Natural killer cell (primary cell): ENCODE data around the gene KCTD21. TPM values are rescaled to one million over a fixed set of nuclear protein-coding genes. Genes with fewer than 3 reads are reported as not detected.

Source experiments
- ATAC-seq, 3 donors: fragments of 150-1000 bp in 2 of 3; fragments of 200-7000 bp in 1 of 3; cut with Tn5 transposase; 1 replicate in 1 of 3; 2 replicates in 2 of 3; pipeline ENCODE4 v1.10.0; 2021; ENCODE audit warnings: mild to moderate bottlenecking in 2 of 3, moderate library complexity in 2 of 3
- DNase-seq, 2 donors: peaks; one replicate each; pipeline versions ENCODE4 v3.0.0 to v3.0.0-alpha.2; 2013 to 2021; ENCODE audit warnings: mixed read lengths in 1 of 2
- H3K27ac ChIP-seq: one replicate; pipeline ENCODE4 v1.5.1; 2013; ENCODE audit warnings: mild to moderate bottlenecking, low read length
- H3K27me3 ChIP-seq: one replicate; pipeline ENCODE4 v1.6.1; 2013; ENCODE audit warnings: low read length; ENCODE audit not compliant: control insufficient read depth, insufficient read depth
- H3K36me3 ChIP-seq: one replicate; pipeline ENCODE4 v1.6.1; 2013; ENCODE audit warnings: low read length; ENCODE audit not compliant: control insufficient read depth, insufficient read depth
- H3K4me1 ChIP-seq: one replicate; pipeline ENCODE4 v1.6.1; 2013; ENCODE audit warnings: low read length; ENCODE audit not compliant: control insufficient read depth, insufficient read depth
- H3K4me3 ChIP-seq: one replicate; pipeline ENCODE4 v1.5.1; 2013; ENCODE audit warnings: low read length
- H3K9me3 ChIP-seq: one replicate; pipeline ENCODE4 v1.6.1; 2013; ENCODE audit warnings: low read length; ENCODE audit not compliant: control insufficient read depth, insufficient read depth
- H3K27ac Mint-ChIP-seq, 2 donors: one replicate each; pipeline ENCODE4 v1.8.0; 2022; ENCODE audit warnings: mild to moderate bottlenecking in 2 of 2, mixed read lengths in 2 of 2, moderate library complexity in 1 of 2
- H3K27me3 Mint-ChIP-seq, 2 donors: one replicate each; pipeline ENCODE4 v1.8.0; 2022; ENCODE audit warnings: low read depth in 2 of 2, mixed read lengths in 2 of 2
- H3K36me3 Mint-ChIP-seq: one replicate; pipeline ENCODE4 v1.8.0; 2022; ENCODE audit warnings: mixed read lengths
- H3K4me1 Mint-ChIP-seq, 2 donors: one replicate each; pipeline ENCODE4 v1.8.0; 2022; ENCODE audit warnings: mixed read lengths in 2 of 2
- H3K4me3 Mint-ChIP-seq: one replicate; pipeline ENCODE4 v1.8.0; 2022; ENCODE audit warnings: mild to moderate bottlenecking, moderate library complexity, mixed read lengths
- H3K9me3 Mint-ChIP-seq, 2 donors: one replicate each; pipeline ENCODE4 v1.8.0; 2022; ENCODE audit warnings: mixed read lengths in 2 of 2
- WGBS: methylation state at CpG from one replicate; pipeline ENCODE4 v1.1.7; 2013; ENCODE audit warnings: missing lambda C conversion rate; ENCODE audit not compliant: insufficient coverage; 5-methylcytosine and 5-hydroxymethylcytosine counted together
- intact Hi-C: fragments of 100-400 bp; cut with micrococcal nuclease; formaldehyde crosslinking; loops from one replicate; pipeline ENCODE4 v1.14.2; 2022
- total RNA-seq, 4 donors: library from RNA; stranded (reverse); fragments of 120-200 nt in 1 of 4; gene quantifications; one replicate each; pipeline versions ENCODE4 v1.2.3 to v1.2.4, GENCODE V29; 2013 to 2022
- TF ChIP-seq, protein P1 (sequence below): fragments of 200-600 bp; IDR thresholded peaks from one replicate; pipeline ENCODE4 v1.8.0; 2022; ENCODE audit warnings: antibody characterized with exemption

KCTD21 gene
- total RNA-seq, 3 donors from 2014 or later (not counting 1 experiment from before 2014, with no cell fraction given), result 1.7 to 2.7 (median 2.2) TPM

DNA sequence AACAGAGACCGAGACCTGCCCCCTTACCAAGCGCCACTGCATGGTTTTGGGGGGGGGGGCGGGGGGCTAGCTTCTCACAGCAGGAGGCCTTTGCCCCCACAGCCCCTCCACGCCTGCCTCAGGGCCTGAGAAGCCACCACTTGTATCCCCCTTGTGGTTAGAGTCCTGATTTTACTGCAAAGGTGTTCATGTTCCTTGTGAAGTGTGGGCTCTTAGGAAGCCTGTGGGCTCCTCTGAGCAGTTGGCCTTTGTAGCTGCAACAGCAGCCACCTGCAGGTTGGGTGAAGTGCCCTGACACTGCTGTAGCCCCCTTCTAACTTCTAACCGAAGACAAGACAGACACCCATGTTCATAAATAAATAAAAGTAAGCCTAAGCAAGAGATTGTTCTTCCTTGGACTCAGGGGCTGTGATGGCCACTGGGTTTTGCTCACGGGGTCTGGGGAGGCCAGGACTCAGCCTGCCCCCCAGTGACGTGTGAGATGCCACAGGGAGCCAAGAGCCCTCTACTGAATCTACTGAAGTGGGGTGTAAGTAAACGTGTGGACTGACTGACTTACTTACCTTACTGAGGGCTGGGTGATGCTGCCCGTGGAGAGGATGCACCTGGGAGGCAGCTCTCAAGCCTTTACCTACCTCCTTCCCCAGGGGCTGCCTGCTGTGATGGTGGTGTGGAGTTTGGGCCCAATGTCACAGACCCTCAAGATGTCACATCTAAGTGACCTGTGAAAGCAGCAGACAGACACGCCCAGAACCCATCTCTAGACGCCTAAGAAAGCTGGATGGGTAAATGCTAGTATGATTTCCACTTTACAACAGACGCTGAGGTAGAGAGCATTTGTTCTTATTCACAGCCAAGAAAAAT lies 26.1 kb upstream of the KCTD21 start:
- H3K27ac ChIP-seq, result no peak overlapping the region
- TF ChIP-seq, protein P1, sequence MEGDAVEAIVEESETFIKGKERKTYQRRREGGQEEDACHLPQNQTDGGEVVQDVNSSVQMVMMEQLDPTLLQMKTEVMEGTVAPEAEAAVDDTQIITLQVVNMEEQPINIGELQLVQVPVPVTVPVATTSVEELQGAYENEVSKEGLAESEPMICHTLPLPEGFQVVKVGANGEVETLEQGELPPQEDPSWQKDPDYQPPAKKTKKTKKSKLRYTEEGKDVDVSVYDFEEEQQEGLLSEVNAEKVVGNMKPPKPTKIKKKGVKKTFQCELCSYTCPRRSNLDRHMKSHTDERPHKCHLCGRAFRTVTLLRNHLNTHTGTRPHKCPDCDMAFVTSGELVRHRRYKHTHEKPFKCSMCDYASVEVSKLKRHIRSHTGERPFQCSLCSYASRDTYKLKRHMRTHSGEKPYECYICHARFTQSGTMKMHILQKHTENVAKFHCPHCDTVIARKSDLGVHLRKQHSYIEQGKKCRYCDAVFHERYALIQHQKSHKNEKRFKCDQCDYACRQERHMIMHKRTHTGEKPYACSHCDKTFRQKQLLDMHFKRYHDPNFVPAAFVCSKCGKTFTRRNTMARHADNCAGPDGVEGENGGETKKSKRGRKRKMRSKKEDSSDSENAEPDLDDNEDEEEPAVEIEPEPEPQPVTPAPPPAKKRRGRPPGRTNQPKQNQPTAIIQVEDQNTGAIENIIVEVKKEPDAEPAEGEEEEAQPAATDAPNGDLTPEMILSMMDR, result no peak
- Mint-ChIP-seq H3K36me3 (no peaks in the 10 kb centered on the region), H3K4me1 (no peaks in the 10 kb centered on the region), H3K4me3 (no peak overlapping the region), H3K9me3 (no peaks in the 10 kb centered on the region), H3K27ac (no peak overlapping the region), H3K27me3 (no peaks in the 10 kb centered on the region)
- 82% methylated on average over 7 of the region's 12 CpGs for WGBS
- no peaks in the 10 kb centered on the region for H3K4me1 ChIP-seq
- H3K36me3 ChIP-seq, result peaks cover 12% of the 10 kb centered on the region
- no peak overlapping the region for H3K4me3 ChIP-seq
- intact Hi-C loops, result no loop called here
- no peaks in the 10 kb centered on the region for H3K27me3 ChIP-seq
- no peaks in the 10 kb centered on the region for H3K9me3 ChIP-seq
- ATAC-seq (no peak), DNase-seq (no peak)

DNA sequence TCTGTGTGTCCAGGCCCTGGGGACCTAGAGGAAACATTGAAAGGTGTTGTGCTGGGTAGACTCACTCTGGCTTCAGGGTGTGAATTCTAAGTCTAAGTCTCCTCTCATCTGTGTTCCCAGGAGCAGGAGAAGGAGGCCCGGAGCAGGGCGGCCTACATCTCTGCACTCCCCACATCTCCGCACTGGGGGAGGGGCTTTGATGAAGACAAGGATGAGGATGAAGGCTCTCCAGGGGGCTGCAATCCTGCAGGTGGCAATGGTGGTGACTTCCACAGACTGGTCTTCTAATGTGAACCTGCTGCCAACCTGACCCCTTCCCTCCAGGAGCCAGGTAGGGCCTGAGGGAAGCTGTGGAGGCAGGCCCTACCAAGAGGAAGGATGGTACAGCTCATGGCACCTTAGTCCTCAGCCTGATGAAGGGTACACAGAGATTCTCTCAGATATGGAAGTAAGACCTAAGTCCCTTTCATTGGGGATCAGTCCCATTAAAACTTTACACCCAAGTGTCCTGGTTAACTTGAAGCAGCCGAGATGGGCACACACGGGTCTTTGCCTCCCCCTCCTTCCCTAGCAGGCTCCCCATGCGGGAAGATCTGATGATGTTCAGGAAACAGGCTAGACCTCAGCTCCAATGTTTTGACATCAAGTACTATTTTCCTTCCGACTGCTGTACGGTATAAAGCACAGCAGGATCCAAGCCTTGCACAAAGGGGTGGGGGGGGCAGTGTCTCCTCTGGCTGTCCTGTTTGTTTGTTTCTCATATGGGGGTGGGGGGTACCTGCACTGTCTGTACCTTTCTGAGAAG lies 25.3 kb upstream of the KCTD21 start:
- peaks cover 12% of the 10 kb centered on the region for H3K36me3 ChIP-seq
- Mint-ChIP-seq H3K4me3 (no peak overlapping the region), H3K9me3 (no peaks in the 10 kb centered on the region), H3K36me3 (no peaks in the 10 kb centered on the region), H3K27me3 (no peaks in the 10 kb centered on the region), H3K4me1 (no peaks in the 10 kb centered on the region), H3K27ac (no peak overlapping the region)
- DNase-seq, result no peak
- no peaks in the 10 kb centered on the region for H3K27me3 ChIP-seq
- H3K9me3 ChIP-seq, result no peaks in the 10 kb centered on the region
- H3K27ac ChIP-seq, result no peak overlapping the region
- H3K4me1 ChIP-seq, result no peaks in the 10 kb centered on the region
- TF ChIP-seq, protein P1, result no peak
- intact Hi-C loops, result no loop called here
- 76% methylated on average over 5 of the region's 8 CpGs for WGBS
- no peak for ATAC-seq
- H3K4me3 ChIP-seq, result no peak overlapping the region

DNA sequence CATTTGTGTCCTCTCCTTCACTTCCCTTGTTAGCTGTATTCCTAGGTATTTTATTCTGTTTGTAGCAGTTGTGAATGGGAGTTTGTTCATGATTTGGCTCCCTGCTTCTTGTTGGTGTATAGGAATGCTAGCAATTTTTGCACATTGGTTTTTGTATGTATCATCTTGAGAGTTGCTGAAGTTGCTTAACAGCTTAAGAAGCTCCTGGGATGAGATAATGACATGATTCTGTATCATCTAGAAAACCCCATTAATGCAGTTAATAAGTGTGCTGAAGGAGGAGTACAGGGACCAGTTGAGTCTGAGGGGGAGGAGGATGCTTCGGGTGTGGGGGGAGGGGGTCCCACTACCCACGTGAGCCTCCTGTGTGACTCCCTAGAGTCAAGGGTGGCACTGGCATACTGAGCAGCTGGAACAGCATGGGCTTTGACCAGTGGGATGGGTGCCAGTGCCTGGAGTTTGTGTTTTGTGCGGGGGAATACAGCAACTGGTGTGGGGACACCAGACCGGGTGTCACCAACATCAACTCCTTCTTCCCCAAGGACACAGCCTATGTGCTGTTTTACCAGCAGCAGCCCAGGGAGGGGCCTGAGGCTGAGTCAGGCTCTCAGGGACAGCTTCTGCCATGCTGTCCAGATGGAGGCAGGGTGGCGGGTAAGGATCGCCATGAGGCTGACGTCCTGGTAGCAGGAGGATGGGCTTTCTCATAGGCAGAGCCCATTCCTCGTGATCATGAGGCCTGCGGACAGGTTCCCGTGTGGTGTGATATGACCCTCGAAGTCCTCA lies 24.4 kb upstream of the KCTD21 start:
- Histone ChIP-seq H3K9me3 (no peaks in the 10 kb centered on the region), H3K27ac (no peak overlapping the region), H3K4me3 (no peak overlapping the region), H3K27me3 (no peaks in the 10 kb centered on the region), H3K4me1 (no peaks in the 10 kb centered on the region), H3K36me3 (peaks cover 12% of the 10 kb centered on the region)
- H3K36me3 Mint-ChIP-seq, result no peaks in the 10 kb centered on the region
- no peaks in the 10 kb centered on the region for H3K27me3 Mint-ChIP-seq
- no peaks in the 10 kb centered on the region for H3K4me1 Mint-ChIP-seq
- TF ChIP-seq, protein P1, result no peak
- DNase-seq, result no peak
- no peak for ATAC-seq
- intact Hi-C loops, result no loop called here
- 89% methylated on average over 11 of the region's 11 CpGs for WGBS
- H3K27ac Mint-ChIP-seq, result no peak overlapping the region
- no peaks in the 10 kb centered on the region for H3K9me3 Mint-ChIP-seq
- no peak overlapping the region for H3K4me3 Mint-ChIP-seq
